SW 1271 (cell line): Measurements from ENCODE around the gene ZNF688.

Source experiments
- DNase-seq, 2 experiments: peaks; one replicate each; lab custom pipeline; 2025; lab: John Stamatoyannopoulos, UW

ZNF688 gene

DNA sequence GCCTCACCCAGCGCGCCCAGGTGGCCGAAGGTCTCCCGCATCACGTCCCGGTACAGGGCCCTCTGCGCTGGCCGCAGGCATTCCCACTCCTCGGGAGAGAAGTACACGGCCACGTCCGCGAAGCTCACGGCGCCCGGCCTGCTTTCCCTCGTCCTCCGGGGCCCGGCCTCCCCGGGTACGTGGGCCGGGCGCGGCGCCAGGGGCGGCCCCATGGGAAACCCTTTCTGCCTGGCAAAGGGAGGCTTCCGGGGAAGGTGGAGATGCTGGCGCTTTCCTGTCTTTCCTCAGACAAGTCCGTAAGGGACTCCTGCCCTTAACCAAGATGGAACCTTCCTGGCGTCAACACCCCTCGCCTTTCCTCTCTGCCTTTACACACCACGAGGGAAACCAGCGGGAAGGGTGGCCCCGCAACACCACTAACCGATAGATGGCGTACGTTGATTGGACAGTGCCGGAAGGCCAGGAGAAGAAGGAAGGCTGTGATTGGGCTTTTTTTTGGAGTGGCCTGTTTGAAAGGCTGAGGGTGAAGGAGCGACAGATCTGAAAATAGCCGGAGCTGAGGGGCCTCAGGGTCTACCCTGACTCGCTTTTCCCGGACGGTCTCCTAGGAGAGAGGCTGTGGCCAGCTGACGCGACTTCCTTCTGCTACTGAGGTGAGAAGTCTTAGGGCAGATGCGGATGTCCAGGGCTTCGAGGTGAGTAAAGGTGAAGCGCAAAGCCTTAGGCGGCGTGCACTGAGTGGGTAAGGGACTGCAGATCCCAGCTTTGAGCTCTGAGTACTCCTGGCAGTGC lies 14.1 kb upstream of the ZNF688 start, which contains the start of gene ZNF785:
ZNF785 (minus strand) TSS at position 298 of the 792 bp plus-strand sequence; CDS start at position 212, 86 bp downstream.
- peak; percentile 97 to 99 for DNase-seq

DNA sequence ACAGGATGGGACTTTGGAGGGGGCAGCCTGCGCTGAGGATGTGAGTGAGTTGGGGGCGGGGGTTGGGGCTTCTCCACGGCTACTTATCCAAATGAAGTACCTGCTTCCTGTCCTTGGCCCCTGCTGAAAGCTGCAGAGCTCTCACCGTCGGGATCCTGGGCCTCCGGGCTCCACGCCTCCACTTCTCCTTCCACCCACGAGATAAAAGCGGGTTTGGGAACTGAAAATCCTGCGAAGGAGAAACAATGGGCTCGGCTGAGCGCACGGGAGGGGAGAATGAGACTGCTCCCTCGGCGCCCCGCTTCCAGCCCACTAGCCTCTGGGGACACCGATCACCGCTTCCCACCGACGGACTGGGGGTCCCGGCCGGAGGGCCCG lies 13.5 kb upstream of the ZNF688 start:
- no peak for DNase-seq

DNA sequence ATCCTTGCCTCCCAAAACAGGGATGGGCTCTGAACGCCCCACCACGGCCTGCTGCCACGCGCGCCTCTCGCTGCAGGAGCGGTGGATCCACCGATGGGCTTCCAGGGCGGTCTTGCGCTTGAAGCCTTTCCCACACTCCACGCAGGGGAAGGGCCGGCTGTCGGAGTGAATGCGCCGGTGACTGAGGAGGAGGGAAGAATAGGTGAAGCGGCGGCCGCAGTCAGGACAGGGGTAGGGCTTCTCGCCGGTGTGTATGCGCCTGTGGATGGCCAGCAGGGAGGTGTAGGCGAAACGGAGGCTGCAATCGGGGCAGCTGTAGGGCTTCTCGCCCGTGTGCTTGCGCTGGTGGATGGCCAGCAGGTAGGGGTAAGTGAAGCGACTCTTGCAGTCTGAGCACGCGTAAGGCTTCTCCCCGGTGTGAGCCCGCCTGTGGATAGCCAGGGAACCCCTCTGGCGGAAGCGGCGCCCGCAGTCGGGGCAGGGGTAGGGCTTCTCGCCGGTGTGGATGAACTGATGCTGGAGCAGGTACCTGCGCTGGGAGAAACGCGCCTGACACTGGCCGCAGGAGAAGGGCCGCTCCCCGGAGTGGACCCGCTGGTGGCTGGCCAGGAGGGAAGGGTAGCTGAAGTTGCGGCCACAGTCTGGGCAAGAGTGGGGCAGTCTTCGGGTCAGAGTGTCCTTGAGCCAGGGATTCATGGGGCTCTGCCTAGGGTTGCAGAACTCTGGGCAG lies 11.3 kb upstream of the ZNF688 start:
- DNase-seq, result no peak

DNA sequence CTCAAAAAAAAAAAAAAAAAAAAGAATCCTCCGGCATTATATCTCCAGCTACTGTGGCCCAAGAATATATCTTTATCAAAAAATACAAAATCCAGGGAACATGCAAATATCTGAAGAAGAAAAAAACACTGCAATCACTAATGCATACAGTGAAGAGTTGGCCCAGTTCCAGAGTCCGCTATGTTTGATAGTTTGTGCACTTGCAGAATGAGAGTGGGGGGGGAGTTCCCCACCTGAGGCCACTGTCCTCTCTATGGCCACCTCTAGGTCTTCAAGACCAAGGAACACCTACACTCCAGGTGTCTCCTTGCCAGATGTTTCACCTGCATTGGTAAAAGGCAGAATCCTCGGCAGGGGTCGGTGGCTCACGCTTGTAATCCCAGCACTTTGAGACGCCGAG lies 9.9 kb upstream of the ZNF688 start:
- DNase-seq, result no peak

DNA sequence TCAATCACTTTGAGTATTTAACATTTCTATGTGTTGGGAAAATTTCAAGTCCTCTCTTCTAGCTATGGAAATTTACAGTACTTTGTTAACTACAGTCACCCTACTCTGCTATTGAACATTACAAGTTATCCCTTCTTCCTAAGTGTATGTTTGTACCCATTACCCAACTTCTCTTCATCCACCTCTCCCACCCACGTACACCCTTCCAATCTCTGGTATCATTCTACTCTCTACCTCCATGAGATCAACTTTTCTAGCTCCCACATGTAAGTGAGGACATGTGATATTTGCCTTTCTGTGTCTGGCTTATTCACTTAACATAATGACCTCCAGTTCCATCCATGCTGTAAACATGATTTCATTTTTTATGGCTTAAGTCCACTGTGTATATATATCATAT lies 3.2 kb upstream of the ZNF688 start:
- no peak for DNase-seq

DNA sequence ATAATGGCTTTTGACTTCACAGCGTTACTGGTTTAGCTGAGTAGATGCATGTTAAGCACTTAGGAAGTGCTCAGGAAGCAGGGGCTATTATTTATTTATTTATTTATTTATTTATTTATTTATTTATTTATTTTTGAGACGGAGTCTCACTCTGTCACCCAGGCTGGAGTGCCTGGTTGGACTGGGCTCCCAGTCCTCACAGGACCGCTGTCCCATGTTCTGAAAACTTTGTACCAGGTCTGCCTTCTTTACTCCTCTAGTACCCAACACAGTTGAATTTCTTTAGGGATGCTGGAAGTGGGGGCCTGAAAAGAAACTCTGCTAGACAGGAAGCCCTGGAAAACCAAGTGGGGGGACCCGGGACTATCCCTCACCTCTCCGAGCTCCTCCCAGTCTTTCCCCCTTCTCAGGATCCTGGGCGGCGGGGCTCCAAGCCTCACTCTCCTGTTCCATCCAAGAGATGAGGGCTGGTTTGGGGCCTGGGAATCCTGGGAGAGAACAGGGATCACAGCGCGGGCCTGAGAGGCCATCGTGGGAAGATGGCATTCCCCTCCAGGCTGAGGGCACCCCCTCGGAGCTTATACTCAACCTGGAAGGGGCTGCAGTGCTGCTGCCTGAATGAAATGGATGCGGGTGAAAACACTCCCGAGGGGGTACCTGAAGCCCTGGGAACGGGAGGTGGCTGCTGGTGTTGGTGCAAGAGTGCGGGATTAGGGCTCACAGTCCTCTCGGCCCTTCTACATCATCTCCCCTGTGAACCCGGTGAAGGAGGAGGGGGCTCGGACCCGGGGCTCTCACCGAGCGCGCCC lies 674 bp downstream of the ZNF688 start:
- no peak for DNase-seq

DNA sequence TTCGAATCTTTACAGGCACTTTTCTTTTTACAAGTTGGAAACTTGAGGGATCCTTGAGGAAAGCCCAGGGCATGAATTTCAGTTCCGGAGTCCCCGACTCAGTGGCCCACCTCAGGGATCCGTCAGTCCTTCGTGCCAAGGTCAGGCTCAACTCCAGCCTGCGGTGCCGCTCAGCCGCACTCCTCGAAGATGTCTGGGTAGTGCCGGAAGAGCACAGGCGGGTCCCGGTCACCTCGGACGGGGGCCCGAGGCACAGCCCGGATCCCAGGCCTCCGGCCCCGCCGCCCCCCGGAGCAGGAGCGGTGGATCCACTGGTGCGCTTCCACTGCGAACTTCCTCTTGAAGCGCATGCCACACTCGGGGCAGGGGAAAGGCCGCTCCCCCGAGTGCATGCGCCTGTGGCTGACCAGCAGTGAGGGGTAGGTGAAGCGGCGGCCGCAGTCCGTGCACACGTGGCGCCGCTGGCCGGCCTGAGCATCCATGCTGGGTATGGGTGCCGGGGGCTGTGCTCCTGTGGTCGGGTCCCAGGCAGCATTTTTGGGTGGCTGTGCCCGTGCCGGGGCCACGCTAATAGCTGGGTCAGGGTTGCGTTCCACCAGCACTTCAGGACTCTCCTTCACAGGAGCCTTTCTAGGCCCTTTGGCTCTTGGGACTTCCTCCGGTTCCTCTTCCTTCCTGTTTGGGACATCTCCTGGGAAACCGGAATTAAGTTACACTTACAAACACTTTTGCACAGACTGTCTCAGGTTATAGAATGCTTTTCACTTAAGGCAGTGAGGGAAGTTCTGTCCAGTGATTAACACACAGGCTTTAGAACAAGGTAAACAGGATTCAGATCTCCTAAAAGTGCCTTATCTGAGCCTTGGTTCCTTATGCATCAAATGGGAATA lies 1.5 kb downstream of the ZNF688 start:
- DNase-seq, result no peak

DNA sequence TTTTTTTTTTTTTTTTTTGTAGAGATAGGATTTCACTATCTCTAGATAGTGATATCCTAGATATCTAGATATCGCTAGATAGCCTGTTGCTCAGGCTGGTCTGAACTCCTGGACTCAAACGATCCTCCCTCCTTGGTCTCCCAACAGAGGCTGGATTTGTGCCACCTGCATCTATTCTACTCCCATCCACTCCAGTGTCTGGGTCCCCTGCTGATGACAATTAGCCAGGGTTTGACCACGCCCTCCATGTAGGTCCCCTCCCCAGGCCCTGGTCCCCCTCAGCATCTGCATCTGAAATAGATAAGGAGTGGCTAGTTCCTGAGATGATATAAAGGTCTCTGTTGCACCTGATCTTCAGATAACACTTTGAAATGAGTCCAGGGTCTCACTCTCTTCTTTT lies 2.2 kb downstream of the ZNF688 start:
- no peak for DNase-seq

DNA sequence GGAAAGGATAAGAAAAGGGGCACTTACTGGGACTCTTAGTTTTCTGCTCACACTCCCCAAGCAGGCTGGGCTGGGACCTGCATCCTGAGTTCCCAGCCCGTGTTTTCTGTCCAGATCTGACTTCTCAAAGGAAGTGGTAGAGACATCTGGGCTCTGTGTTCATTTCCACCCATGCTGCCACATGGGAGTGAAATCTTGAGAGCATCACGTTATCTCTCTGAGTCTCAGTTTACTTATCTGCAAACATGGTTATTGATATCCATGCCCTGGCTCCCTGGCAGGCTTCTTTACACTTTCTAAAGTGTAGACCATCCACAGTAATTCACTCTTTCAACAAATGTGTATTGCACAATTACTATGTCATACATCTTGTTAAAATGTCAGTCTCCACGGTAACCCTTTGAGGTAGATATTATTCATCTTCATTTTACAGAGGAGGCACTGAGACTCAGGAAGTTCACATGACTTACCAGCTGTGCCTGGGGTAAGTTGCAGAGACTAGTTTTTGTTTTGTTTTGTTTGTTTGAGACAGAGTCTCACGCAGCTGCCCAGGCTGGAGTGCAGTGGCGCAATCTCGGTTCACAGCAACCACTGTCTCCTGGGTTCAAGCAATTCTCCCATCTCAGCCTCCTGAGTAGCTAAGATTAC lies 3.4 kb downstream of the ZNF688 start:
- peak in 1 of 2 experiments; percentile 36 for DNase-seq

DNA sequence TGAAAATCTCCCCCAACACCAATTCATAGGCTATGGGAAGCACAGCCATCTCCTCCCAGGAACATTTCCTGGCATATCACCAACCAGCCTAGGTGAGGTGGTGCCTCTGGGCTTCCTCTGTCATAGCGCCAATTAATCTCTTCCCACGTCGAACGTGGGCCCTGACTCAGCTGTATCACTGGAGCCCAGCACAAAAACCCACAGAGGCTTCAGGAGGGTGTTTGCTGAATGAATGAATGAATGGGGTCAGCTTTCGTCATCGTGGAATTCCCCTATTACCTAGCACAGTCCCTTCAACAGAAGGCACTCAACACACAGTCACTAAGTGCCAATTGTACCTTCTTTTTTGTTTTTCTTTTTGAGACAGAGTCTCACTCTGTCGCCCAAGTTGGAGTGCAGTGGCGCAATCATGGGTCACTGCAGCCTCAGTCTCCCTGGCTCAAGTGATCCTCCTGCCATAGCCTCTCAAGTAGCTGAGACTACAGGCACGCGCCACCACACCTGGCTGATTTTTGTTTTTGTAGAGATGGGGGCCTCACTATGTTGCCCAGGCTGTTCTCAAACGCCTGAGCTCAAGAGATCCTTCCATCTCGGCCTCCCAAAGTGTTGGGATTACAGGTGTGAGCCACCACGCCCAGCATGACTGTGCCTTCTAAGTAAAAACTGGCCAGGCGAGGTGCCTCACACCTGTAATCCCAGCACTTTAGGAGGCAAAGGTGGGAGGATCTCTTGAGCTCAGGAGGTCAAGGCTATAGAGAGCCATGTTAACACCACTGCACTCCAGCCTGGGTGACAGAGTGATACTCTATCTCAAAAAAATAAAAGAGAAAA lies 4.1 kb downstream of the ZNF688 start:
- no peak for DNase-seq

DNA sequence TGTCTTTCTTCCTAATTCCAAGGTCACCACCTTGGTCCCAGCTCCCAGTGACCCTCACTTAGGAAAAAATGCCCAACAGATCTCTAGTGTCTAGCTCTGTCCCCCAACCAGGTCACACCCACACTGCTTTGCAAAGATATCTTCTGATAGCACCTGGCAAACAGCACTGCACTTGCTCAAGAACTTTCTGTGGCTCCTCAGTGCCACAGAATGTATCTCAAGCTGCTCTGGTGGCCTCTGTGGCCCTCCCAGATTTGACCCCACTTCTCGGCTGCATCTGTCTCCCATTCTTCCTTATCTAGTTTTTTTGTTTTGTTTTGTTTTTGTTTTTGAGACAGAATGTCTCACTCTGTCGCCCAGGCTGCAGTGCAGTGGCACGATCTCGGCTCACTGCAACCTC lies 5.0 kb downstream of the ZNF688 start:
- DNase-seq, result no peak

DNA sequence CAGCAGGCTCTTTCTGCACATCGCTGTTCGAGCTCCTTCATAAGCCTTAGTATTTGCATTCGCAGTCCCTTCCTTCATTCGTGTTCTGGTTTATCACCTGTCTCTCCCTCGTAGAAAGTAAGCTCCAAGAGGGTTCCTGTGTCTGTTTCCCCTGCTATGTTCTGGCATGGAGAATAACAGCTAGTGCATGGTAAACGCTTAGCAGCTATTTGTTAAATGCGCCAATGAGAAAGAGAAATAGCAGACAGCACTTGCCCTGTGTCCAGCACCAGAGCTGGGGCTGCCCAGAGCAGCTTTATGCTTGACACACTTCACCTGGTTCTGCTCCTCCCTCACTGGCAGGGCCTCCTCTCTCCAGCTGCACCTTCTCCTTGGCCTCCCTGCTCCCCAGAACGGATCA lies 5.5 kb downstream of the ZNF688 start:
- DNase-seq, result no peak

DNA sequence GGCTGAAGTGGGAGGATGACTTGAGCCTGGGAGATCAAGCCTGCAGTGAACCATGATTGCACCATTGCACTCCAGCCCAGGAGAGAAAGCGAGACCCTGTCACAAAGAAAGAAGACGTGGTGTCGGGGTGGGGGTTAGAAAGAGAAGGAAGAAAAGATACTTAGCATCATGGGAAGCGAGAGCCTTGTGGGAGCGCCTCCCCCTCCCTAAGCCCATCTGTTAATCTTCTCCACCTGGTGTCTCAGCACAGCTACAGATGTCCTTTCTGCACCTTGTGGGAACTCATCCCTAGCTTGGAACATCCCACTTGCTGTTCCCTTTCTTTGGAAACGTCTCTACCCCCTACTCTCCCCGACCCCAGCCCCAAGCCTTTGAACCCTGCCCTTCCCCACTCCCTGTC lies 6.0 kb downstream of the ZNF688 start:
- no peak for DNase-seq

DNA sequence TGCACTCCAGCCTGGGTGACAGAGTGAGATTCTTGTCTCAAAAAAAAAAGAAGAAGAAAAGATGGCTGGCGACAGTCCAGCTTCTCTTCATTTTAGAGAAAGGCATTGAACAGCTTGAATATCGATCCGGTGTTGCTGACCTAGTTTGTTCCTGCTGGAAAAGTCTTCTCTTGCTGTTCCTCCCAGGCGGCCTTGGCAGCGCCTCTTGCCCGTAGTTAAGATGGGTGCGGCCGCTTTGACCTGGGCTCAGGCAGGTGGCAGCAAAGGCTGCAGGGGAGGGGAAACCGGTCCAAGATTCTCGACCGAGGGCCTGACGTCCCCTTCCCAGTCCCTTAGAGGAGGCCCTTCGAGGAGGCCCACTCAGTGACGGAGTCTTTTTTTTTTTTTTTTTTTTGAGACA lies 9.5 kb downstream of the ZNF688 start:
- no peak for DNase-seq

DNA sequence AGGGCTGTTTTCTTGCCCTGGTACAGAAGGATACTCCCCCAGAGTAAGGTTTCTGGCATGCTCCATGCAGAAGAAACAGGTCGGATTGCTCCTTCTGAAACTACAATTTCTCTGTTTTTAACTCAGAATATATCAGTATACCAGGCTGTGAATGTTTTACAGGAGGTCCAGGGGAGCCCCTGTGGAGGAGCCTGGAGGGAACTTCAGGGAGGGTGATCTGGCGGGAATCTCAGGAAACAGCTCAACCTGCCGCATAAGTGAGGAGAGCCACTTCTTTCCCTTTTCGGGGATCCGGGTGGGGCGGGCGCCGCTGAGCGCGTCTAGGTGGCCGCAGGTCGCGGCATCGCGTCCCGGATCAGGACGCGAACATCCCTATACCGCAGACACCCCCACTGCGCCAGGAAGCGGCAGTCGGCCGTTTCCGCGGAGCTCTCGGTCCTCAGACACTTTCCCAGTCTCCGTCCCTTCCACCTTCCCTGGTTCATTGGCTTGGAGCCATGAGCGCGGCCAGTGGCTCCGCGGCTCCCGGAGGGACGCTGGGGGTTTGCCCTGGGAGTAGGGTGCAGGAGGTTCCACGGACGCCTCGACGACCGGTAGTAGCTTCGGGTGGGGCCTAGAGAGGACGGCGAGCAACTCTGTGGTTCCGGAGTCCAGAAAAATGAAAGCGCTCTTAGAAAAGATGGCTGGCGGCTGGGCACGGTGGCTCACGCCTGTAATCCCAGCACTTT lies 10.3 kb downstream of the ZNF688 start:
- DNase-seq, result no peak

DNA sequence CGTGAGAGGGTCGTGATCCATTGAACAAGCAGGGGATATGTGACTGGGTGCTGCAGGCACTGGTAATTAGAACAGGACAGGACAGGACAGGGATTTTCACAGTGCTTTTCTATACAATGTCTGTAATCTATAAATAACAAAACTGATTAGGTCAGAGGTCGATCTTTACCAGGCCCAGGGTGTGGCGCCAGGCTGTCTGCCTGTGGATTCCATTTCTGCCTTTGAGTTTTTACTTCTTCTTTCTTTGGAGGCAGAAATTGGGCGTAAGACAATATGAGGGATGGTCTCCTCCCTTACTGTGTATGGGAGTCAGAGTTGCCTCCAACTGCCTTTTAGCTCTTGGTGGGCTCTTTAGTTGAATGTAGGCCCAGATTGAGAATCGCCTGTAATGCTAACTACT lies 11.8 kb downstream of the ZNF688 start:
- DNase-seq, result no peak

DNA sequence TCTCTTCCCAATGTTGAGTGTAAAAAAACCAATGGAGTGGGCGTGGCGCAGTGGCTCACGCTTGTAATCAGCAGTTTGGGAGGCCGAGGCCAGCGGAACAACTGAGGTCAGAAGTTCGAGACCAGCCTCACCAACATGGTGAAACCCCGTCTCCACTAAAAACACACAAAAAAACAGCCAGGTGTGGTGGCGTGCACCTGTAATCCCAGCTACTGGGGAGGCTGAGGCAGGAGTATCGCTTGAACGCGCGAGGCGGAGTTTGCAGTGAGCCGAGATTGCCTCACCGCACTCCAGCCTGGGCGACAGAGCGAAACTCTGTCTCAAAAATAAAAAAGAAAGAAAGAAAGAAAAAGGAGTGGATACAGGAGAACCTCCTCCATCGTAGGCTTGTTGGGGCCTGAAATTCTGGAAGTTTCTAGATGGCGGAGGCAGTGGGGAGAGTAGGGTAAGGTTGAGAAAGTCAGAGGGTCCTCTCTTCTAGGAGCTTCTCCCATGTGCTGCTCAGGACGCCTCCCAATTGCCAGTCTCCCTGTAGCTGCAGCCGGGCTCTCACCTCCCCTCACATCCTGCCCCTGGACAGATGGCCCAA lies 12.6 kb downstream of the ZNF688 start:
- DNase-seq, result no peak

DNA sequence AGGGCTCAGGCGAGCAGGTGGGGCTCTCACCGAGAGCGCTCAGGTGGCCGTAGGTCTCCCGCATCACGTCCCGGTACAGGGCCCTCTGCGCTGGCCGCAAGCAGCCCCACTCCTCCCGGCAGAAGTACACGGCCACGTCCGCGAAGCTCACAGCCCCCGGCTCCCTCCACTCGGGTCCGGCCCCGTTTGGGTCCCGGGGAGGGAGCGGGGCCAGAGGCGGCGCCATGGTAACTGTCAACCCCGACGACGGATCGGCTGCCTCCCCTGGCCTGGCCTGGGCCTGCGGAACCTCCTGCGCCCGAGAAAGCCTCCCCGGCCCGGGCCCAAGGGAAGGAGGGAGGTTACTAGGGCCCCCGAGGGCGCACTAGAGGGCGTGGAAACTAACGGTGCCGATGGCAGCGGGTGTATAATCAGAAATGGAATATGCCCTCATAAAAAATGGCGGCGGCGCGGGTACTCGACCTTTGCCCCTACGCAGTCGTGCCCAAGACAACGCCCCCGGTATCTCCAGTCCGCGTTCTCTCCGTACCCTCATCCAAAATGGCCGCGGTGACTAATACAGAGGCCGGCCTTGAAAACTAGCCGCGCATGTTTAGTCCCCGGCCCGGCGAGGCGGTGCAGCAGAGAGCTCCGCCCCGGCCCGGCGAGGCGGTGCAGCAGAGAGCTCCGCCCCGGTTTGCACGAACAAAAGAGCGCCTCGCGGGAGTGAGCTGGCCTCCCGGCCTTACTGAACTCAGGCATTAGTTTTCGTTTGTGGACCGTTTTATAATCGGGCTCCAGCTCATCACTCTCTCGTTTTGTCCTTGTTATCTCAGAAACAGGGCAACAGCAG lies 13.3 kb downstream of the ZNF688 start, which contains the start of gene ZNF764:
ZNF764 (minus strand) TSS at position 418 of the 832 bp plus-strand sequence; CDS start at position 226, 192 bp downstream.
- DNase-seq, result peak; percentile 96 to 97
